GM19099 (cell line): ENCODE results near the gene SELENOI.

ENCODE experiments used
- POLR2A ChIP-seq: IDR thresholded peaks from 3 replicates; pipeline ENCODE4 v1.6.1; 2011; ENCODE audit warnings: low read depth; ENCODE audit not compliant: insufficient read length; ENCODE audit errors: extremely low read depth

SELENOI gene

GRCh38 chr2:26317377-26318105, 28.4 kb upstream of the SELENOI start:
- no peak for TF ChIP-seq POLR2A

GRCh38 chr2:26318950-26319349, 27.0 kb upstream of the SELENOI start:
- no peak for TF ChIP-seq POLR2A

GRCh38 chr2:26324903-26325302, 21.0 kb upstream of the SELENOI start:
- no peak for TF ChIP-seq POLR2A

GRCh38 chr2:26325851-26326250, 20.1 kb upstream of the SELENOI start:
- no peak for TF ChIP-seq POLR2A

- no peak for TF ChIP-seq POLR2A
Observed at GRCh38 chr2:26326514-26326913, 19.4 kb upstream of the SELENOI start.

GRCh38 chr2:26327291-26328272, 18.4 kb upstream of the SELENOI start:
- no peak for TF ChIP-seq POLR2A

GRCh38 chr2:26330114-26330549, 15.8 kb upstream of the SELENOI start:
- TF ChIP-seq POLR2A = no peak

GRCh38 chr2:26330604-26331003, 15.3 kb upstream of the SELENOI start:
- TF ChIP-seq POLR2A = no peak

GRCh38 chr2:26333293-26333692, 12.7 kb upstream of the SELENOI start:
- TF ChIP-seq POLR2A = no peak

- no peak for TF ChIP-seq POLR2A
Observed at GRCh38 chr2:26335231-26335630, 10.7 kb upstream of the SELENOI start.

GRCh38 chr2:26336719-26337118, 9.2 kb upstream of the SELENOI start:
- no peak for TF ChIP-seq POLR2A

- TF ChIP-seq POLR2A = no peak
Observed at GRCh38 chr2:26337298-26337697, 8.6 kb upstream of the SELENOI start.

- no peak for TF ChIP-seq POLR2A
Observed at GRCh38 chr2:26340831-26341230, 5.1 kb upstream of the SELENOI start.

- TF ChIP-seq POLR2A = no peak
Observed at GRCh38 chr2:26344581-26345282, 1.2 kb upstream of the SELENOI start.

- TF ChIP-seq POLR2A = no peak
Observed at GRCh38 chr2:26345283-26345544, 729 bp upstream of the SELENOI start.

- TF ChIP-seq POLR2A = no peak
Observed at GRCh38 chr2:26346454-26347053, 611 bp downstream of the SELENOI start, which contains the start of gene ADGRF3. Gene ADGRF3, minus strand, starts transcription at chr2:26346789. Its CDS starts 555 bp downstream, at chr2:26346234.
